RKO (cell line): ENCODE results near the gene BCAN.

Experiments
- DNase-seq: peaks from one replicate; pipeline ENCODE4 v3.0.0-alpha.2; 2016; ENCODE audit warnings: low spot score

The BCAN gene

GRCh38 chr1:156662005-156662799 is 20.3 kb downstream of the BCAN start:
- DNase-seq = no peak

GRCh38 chr1:156662800-156663055 is 20.8 kb downstream of the BCAN start:
- DNase-seq = no peak

DNA sequence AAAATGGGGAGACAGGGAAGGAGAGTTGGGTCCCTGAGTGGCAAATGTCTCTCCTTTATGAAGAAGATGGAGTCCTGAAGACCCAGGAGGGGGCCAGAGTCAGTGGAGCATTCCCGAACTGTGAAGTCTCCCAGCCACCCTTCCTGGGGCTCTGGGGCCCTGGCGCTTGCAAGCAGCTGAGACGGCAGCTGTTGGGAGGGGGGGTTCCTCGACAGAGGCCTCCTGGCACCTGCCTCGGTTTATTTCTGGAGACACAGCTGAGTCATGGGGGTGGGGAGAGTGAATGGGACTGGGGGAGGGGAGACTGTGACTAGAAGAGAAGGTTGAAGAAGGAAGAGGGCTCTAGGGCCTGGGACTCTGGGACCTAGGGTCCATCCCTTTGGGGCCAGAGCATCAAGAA is 21.3 kb downstream of the BCAN start:
- DNase-seq = no peak

GRCh38 chr1:156664046-156664766 is 22.3 kb downstream of the BCAN start:
- no peak for DNase-seq

GRCh38 chr1:156664767-156665411 is 23.0 kb downstream of the BCAN start:
- DNase-seq = no peak

DNA sequence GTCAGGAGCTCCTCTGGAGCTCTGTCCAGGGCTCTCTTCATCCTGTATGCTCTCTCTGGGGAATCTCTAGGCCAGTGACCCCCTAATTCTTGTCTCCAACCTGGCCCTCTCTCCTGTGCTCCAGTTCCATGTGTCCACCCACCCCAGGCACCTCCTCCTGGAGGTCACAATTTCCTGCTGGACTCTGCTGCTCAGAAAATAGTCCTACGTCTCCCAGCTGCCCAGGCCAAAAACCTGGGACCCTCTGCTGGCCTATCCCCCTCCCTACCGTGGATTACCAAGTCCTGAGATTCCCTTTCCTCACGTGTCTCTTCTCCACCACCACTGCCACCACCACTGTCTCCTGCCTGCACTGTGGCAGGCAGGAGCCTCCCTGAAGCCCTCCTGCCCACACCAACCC is 23.6 kb downstream of the BCAN start:
- no peak for DNase-seq

DNA sequence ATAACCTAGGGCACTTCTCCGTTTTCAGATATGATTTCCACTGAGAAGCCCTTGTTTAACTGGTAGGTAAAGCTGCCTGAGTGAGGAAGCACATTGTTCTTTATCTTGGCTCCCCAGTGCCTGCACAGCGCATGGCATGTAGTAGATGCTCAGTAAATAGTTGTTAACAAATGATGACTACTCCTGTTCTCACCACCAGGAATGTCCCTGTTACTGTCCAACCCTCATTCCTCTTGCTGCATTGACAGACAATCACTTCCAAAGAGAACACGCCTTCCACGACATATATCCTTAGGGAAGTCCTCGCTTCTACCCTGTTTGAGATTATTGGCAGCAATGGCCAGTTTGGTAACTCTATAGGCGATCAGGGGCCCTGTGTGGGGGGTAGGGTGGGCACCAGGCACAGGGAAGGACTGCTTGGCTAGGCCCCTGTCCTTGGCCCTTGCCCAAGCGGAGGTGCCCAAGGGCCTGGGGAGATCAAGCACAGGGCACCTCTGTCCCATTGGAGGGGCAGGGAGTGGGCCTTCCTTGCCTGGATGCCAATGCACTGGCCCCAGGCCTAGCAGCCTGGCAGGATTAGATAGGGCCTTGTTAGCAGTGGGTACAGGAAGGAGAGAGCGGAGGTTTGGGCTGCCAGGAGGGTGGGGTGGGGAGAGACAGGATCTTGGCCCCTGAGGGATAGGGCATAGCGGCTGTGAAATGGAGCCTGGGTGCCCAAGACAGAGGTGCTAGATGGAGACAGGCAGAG is 25.1 kb downstream of the BCAN start:
- no peak for DNase-seq

DNA sequence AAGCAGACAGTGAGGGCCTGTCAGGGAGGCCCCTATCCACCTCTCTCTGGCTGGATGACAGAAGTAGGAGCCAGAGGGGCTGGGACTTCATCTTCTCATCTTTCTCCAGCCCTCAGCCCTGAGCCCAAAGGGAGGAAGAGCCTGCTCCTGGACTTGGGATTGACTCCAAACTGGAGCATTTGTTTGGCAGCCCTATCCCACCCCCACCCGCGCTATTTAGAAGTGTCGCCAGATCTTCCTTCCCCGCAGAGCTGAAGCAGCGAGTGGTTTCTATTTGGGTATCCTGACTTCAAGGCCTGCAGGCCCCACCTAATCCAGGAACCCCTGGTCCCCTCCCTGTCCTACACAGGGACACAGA is 25.7 kb downstream of the BCAN start:
- no peak for DNase-seq

DNA sequence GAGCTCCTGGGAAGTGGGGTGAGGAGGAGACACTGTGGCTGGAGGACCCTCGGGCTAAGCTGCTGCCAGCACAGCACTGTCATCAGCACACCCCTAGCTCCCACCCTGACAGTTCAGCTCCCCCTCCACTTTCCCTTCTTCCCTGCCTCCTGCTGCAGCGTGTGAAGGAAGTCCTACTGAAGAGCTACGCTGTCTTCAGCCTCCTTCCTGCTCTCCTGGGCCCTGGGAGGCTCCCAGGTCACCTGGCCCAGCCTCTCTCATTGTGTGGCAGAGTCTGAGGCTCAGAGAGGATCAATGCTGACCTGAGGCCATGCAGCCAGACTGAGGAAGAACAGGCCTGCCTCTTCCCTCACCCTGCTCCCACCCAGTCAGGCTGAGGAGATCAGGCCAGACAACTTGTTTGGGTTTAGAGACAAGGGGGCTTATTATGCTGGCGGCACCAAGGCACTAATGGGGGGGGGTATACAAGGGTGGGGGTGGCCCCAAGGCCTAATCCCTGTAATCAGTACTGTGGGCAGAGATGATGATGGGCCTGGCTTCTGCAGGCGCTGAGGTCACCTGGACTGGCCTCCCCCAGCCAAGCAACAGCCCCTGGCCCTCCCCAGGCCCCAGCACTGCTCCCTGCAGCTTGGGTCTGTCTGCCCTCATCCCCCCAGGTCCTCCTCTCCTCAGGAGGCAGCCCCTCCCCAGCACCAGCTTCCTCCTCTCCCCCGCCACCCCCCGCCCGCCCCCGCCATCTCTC is 26.2 kb downstream of the BCAN start:
- DNase-seq = no peak

- no peak for DNase-seq
Measured at GRCh38 chr1:156668801-156669637, 27.1 kb downstream of the BCAN start.

- DNase-seq = no peak
Measured at GRCh38 chr1:156669794-156670193, 27.9 kb downstream of the BCAN start.

GRCh38 chr1:156670359-156670758 is 28.4 kb downstream of the BCAN start:
- no peak for DNase-seq

DNA sequence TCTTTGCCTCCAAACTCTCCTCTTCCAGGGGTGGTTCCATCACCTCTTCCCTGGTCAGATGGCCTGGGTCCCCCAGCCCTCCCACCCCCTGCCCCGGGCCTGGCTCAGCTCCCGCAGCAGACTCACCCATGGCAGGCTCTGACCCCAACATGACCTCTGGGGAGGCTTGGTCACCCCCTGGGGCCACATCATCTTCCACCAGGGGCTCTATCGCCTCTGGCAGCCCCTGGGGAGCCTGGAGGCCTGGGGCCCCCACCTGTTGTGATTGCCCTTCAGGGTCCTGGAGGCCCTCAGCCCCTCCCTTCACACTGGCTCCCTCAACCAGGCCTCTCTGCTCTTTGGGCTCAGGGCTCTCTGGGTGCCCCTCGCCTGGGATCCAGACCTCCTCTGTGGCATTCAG is 28.9 kb downstream of the BCAN start:
- no peak for DNase-seq

DNA sequence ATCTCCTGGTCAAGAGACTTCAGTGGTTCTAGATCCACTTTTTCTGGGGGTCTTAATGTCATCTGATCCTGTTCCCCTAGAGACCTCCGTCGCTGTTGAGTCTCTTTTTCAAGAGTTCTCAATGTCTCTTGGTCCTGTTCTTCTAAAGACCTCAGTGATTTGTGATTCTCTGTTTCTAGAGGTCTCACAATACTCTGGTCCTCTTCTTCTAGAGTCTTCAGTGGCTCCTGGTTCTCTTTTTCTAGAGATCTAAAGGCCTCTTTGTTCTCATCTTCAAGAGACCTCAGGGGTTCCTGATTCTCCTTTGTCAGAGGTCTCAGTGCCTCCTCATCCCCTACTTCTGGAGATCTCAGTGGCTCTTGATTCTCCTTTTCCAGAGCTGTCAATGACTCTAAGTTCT is 29.9 kb downstream of the BCAN start:
- no peak for DNase-seq

DNA sequence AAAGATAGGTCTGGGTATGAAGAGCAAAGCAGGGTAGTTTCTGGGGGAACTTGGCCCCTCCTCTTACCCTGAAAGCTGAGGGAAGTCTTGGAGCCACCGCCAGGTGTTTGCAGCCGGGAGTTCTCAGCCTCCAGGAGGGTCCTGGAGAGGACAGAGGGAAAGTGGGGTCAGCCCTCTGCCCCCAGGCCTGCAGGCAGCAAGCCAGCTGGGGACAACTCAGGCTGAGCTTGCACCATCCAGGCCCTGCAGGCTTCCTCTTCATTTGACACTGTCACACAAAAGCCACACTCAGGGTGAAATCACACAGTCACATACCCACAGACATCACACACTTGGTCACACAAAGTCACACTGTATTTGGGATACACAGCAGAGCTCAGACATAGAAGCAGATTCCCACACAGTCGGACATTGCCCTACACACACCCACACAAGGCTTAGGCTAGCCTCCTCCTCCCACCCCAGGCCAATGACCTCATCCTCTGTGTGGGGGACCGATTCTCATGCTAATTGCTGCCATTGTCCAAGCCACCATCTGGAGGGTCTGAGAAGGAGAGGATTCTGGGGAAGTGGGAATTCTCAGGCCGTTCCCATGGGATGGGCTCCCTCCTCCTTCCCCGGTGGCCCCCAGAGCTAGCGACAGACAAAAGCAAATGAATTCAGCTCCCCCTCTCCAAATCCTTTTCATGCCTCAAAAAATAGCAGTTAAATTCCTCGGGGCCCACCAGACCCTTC is 31.6 kb downstream of the BCAN start:
- no peak for DNase-seq

DNA sequence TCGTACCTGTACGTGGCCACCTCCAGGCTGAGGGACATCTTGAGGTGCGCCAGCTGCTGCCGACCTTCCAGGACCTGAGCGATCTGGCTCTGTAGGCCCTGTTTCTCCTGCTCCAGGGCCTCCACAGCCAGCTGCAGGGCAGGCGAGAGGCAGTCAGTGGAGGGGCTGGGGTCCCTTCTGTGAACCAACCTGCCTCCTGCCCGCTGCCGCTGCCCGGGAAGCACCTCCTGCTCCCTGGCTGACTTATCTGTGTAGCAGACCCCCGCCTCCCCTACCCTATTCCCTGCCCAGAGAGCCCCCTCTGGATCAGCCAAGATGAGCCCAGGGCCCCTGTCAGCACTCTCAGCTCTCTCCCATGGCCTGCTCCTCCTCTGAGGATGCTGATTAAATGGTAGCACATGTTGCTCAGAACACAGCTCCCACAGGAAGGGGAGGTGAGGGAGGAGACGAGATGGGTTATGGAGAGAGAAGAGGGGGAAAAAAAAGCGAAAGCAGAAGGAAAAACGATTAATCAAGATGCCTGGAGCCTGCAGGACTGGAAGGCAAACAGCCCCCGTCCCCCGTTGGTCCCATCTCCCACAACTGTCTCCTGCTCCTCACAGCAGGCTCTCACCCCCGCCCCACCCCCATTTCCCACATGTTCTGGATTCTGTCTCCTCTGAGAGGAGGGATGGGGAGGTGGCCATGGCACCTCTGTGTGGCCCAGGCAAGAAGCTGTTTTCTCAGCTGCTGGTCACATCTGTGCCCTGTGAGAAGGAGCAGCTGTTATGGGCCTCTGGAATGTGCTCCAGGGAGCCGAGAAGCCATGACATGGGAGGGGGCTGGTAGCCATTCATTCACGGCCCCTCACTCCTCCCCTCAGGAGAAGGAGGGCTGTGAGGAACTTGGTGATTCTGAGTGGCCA is 33.5 kb downstream of the BCAN start:
- DNase-seq = no peak

DNA sequence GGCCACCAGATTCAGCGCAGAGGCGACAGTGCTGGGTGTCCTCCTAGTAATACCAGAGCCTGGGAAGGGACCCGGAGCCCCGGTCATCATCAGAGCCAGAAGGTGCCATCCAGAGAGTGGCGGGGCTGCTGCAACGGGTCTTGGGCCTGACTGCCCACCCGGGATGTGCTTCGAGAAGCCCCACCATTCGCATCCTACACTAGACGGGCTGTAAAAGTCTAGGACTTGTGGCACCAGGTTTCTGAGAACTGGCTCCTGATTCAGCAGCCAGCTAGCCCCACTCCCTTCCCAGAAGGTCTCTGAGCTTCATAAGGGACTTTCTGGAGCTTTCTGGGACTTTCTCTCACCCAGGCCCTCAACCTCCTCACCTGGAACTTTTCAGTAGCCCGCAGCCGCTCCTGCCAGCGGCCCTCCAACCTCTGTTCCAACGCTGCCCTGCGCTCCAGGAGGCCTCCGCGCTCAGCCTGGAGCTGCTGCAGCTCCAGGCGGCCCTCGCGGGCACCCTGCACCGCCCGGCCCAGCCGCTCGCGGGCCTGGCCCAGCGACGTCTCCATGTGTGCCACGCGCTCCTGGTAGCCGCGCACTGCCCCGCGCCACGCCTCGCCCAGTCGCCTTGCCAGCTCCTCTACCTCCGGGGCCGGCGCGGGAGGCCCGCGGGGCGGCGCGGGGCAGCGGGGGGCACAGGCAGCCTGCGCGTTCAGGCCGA is 34.4 kb downstream of the BCAN start:
- DNase-seq = no peak

- DNase-seq = peak; percentile 85
Measured at GRCh38 chr1:156676820-156677615, 35.1 kb downstream of the BCAN start, which contains the start of gene NES. Gene NES, minus strand, starts transcription at chr1:156677407. Its CDS starts 143 bp downstream, at chr1:156677264.
